Kidney epithelial cell (primary cell): ENCODE measurements around the gene HEY2. TPM values are rescaled to one million over a fixed set of nuclear protein-coding genes. Genes with fewer than 3 reads are reported as not detected.

Source experiments
- DNase-seq: peaks from one replicate; pipeline ENCODE4 v3.0.0-alpha.2; 2010; ENCODE audit warnings: low read depth
- H3K27me3 ChIP-seq: 2 replicates; pipeline ENCODE4 v1.6.0; 2011; ENCODE audit warnings: low read length; ENCODE audit not compliant: control insufficient read depth, insufficient read depth
- H3K36me3 ChIP-seq: 2 replicates; pipeline ENCODE4 v1.5.1; 2011; ENCODE audit warnings: low read length; ENCODE audit not compliant: control insufficient read depth, insufficient read depth
- H3K4me3 ChIP-seq: 2 replicates; pipeline ENCODE4 v1.5.1; 2011; ENCODE audit warnings: low read depth, mild to moderate bottlenecking, control low read depth, low read length
- CTCF ChIP-seq: IDR thresholded peaks from 2 replicates; pipeline ENCODE4 v1.5.1; 2011; ENCODE audit warnings: mild to moderate bottlenecking, moderate library complexity, low read length, control low read depth, inconsistent platforms; ENCODE audit not compliant: insufficient read depth, poor library complexity, severe bottlenecking
- total RNA-seq: library from RNA; depleted of rRNA; stranded (reverse); fragments of >200 nt; gene quantifications from 2 replicates; pipeline ENCODE4 v1.2.3, GENCODE V29; 2015

HEY2 gene
- total RNA-seq, 1 donor from 2014 or later: 0.25 TPM

- Histone ChIP-seq H3K36me3 (no peaks in the 10 kb centered on the region), H3K4me3 (no peak overlapping the region), H3K27me3 (no peaks in the 10 kb centered on the region)
- DNase-seq: no peak
- TF ChIP-seq CTCF: no peak
These were observed 19.4 kb upstream of the HEY2 start for GRCh38 chr6:125729983-125730382.

GRCh38 chr6:125732398-125732797, 17.0 kb upstream of the HEY2 start:
- no peak overlapping the region for H3K4me3 ChIP-seq
- no peaks in the 10 kb centered on the region for H3K36me3 ChIP-seq
- H3K27me3 ChIP-seq: no peaks in the 10 kb centered on the region
- no peak for DNase-seq
- TF ChIP-seq CTCF: no peak

- DNase-seq: no peak
- TF ChIP-seq CTCF: no peak
- Histone ChIP-seq H3K4me3 (no peak overlapping the region), H3K27me3 (no peaks in the 10 kb centered on the region), H3K36me3 (no peaks in the 10 kb centered on the region)
These were observed 15.7 kb upstream of the HEY2 start for GRCh38 chr6:125733516-125734300.

- TF ChIP-seq CTCF: no peak
- Histone ChIP-seq H3K36me3 (no peaks in the 10 kb centered on the region), H3K4me3 (no peak overlapping the region), H3K27me3 (no peaks in the 10 kb centered on the region)
- no peak for DNase-seq
These were observed 11.2 kb upstream of the HEY2 start for GRCh38 chr6:125738276-125738675.

- TF ChIP-seq CTCF: no peak
- H3K36me3 ChIP-seq: no peaks in the 10 kb centered on the region
- DNase-seq: no peak
- H3K27me3 ChIP-seq: no peaks in the 10 kb centered on the region
- no peak overlapping the region for H3K4me3 ChIP-seq
These were observed 10.1 kb upstream of the HEY2 start for GRCh38 chr6:125739364-125739763.

GRCh38 chr6:125741336-125741735, 8.1 kb upstream of the HEY2 start:
- Histone ChIP-seq H3K36me3 (no peaks in the 10 kb centered on the region), H3K27me3 (no peaks in the 10 kb centered on the region), H3K4me3 (no peak overlapping the region)
- no peak for TF ChIP-seq CTCF
- DNase-seq: no peak
